ENCODE measurements around the gene ERCC2.
"Not testable (repeated sequence)": the region's sequence is repeated elsewhere in the genome, so short reads cannot be mapped to it uniquely, and the experiment has no call there.

ERCC2 gene

DNA sequence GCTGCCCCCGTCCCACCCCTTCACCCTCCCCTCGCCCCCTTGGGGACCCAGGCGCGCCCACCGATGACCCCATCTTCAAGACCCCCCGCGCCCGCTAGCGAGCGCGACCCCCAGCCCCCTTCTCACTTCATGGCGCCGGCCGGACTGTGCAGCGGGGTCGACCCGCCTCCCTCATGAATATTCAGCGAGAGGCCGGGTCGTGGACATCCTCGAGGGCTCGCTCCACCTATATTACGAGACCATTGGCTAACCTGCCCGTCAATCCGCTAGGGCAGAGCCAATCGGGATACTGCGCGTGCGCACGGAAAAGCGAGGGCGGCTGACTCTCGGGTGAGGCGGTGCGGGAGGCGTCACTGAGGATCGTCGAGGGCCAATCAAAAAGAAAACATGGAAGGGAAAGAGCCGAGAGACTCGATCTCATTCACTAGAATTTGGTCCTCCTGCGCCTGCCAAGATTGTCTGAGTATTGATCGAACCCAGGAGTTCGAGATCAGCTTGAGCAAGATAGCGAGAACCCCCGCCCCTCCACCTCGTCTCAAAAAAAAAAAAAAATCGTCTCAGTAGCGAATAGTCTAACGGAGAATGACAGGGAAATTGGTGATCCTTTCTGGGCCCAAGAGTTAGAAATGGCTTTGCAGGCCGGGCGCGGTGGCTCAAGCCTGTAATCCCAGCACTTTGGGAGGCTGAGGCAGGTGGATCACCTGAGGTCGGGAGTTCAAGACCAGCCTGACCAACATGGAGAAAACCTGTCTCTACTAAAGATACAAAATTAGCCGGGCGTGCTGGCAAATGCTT, at the start of gene ERCC2:
ERCC2 (minus strand) TSS at position 164 of the 795 bp plus-strand sequence; CDS start at position 131, 33 bp downstream.
- peak; percentile 95 to 99 for DNase-seq

DNA sequence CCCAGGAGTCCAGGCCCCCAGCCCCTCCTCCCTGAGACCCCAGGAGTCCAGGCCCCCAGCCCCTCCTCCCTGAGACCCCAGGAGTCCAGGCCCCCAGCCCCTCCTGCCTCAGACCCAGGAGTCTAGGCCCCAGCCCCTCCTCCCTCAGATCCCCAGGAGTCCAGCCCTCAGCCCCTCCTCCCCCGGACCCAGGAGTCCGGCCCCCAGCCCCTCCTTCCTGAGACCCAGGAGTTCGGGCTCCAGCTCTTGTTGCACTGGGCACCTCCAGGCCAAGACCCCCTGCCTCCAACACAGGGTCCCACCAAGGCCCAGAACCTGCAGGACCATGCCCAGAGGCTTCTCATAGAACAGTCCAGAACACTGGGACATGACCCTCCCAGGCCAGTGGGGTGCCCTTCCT, 49.5 kb upstream of the ERCC2 start:
- DNase-seq: no peak

GRCh38 chr19:45419396-45419795, 49.0 kb upstream of the ERCC2 start:
- peak in 1 of 2 donors; percentile 39 for DNase-seq

DNA sequence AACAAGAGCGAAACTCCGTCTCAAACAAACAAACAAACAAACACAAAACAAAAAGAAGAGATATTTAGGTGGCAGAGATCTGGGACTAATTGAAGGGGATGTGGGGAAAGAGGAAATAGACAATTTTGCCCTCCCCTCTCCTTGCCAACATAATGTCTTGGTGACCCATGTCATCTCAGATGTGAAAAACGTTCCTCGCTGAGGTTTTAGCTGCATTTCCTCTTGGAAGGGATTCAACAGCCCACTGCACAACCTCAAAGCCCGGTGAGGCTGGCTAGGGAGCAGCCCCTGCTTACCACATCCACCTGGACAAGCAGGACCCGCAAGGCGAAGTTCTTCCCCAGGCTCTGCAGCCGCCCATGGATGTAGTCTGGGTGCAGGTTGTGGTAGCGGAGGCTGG, 48.4 kb upstream of the ERCC2 start:
- DNase-seq: no peak

- DNase-seq: no peak
Observed at GRCh38 chr19:45417151-45417550, 46.8 kb upstream of the ERCC2 start.

DNA sequence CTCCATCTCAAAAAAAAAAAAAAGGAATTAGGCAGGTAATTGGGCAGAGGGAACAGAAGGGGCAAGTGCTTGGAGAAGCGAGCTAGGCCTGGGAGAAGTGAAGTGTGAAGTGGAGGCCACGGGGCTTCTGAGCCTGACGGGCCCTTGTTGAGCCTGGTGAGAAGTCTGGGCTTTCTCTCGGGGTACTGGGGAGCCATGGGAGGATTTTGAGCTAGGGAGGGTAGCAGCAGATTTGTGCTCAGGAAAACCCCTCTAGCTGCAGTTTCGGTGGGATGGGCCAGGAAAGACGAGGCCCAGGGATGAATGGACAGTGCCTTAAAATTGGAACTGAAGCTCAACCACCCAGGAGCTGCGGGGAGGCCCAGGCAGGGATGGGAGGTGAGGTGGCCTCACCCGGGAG, 44.1 kb upstream of the ERCC2 start:
- DNase-seq: no peak

GRCh38 chr19:45413497-45413896, 43.1 kb upstream of the ERCC2 start:
- DNase-seq: no peak

DNA sequence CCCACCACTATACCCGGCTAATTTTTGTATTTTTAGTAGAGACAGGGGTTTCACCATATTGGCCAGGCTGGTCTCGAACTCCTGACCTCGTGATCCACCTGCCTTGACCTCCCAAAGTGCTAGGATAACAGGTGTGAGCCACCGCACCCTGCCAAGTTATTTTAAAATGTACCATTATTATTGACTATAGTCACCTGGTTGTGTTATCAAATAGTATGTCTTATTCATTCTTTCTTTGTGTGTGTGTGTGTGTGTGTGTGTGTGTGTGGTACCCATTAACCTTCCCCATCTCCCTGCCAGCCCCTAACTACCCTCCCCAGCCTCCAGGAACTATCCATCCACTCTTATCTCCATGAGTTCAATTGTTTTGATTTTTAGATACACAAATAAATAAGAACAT, 40.0 kb upstream of the ERCC2 start:
- DNase-seq: not testable (repeated sequence)

DNA sequence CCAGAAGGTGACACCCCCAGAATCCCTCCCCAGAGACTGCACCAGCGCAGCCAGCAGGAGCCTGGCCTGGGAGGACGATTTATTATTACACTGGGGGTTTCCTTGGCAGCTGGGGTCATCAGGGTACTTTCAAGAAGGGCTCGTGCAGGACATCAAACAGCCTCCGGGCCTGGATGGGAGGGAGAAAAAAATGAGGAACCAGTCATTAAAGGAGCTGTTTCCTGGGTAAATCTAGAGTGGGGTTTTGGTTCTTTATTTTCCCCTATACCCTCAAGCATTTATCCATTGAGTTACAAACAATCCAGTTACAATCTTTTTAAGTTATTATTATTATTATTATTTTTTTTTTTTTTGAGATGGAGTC, 39.2 kb upstream of the ERCC2 start:
- DNase-seq: no peak

DNA sequence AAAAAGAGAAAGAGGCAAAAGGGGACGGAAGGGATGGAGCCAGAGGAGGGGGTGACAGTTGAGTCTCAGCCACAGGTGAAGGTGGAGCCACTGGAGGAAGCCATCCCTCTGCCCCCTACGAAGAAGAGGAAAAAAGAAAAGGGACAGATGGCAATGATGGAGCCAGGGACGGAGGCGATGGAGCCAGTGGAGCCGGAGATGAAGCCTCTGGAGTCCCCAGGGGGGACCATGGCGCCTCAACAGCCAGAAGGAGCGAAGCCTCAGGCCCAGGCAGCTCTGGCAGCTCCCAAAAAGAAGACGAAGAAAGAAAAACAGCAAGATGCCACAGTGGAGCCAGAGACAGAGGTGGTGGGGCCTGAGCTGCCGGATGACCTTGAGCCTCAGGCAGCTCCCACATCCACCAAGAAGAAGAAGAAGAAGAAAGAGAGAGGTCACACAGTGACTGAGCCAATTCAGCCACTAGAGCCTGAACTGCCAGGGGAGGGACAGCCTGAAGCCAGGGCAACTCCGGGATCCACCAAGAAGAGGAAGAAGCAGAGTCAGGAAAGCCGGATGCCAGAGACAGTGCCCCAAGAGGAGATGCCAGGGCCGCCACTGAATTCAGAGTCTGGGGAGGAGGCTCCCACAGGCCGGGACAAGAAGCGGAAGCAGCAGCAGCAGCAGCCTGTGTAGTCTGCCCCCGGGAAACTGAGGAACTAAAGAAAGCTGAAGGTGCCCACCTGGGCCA, 38.6 kb upstream of the ERCC2 start:
- DNase-seq: no peak

DNA sequence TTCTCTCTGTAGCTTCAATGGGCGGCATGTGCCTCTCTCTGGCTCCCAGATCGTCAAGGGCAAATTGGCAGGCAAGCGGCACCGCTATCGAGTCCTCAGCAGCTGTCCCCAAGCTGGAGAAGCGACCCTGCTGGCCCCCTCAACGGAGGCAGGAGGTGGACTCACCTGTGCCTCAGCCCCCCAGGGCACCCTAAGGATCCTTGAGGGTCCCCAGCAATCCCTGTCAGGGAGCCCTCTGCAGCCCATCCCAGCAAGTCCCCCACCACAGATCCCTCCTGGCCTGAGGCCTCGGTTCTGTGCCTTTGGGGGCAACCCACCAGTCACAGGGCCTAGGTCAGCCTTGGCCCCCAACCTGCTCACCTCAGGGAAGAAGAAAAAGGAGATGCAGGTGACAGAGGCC, 37.7 kb upstream of the ERCC2 start:
- no peak for DNase-seq

DNA sequence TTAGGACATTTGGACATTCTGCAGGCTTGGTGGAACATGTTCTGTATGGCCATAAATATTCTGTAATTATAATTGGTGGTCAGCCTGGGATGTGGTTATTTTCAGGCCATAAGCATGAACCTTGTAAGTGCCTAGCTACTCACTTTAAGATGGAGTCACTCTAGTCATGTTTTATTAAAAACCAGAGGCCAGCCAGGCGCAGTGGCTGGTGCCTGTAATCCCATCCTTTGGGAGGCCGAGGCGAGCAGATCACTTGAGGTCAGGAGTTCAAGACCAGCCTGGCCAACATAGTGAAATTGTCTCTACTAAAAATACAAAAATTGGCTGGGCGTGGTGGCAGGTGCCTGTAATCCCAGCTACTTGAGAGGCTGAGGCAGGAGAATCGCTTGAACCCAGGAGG, 37.2 kb upstream of the ERCC2 start:
- not testable (repeated sequence) for DNase-seq

DNA sequence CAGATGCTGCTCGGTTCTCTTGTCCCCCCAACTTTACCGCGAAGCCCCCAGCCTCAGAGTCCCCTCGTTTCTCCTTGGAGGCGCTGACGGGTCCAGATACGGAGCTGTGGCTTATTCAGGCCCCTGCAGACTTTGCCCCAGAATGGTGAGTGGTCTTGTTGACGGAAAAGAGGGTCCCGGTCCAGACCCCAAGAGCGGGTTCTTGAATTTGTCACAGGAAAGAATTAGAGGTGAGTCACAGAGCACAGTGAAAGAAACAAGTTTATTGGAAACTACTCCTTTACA, 36.7 kb upstream of the ERCC2 start:
- no peak for DNase-seq

- DNase-seq: peak; percentile 86 to 93
Observed at GRCh38 chr19:45406226-45407090, 36.1 kb upstream of the ERCC2 start, which contains the start of gene POLR1G. TSS of gene POLR1G (plus strand) at chr19:45406644. CDS start at chr19:45406697, 53 bp downstream.

DNA sequence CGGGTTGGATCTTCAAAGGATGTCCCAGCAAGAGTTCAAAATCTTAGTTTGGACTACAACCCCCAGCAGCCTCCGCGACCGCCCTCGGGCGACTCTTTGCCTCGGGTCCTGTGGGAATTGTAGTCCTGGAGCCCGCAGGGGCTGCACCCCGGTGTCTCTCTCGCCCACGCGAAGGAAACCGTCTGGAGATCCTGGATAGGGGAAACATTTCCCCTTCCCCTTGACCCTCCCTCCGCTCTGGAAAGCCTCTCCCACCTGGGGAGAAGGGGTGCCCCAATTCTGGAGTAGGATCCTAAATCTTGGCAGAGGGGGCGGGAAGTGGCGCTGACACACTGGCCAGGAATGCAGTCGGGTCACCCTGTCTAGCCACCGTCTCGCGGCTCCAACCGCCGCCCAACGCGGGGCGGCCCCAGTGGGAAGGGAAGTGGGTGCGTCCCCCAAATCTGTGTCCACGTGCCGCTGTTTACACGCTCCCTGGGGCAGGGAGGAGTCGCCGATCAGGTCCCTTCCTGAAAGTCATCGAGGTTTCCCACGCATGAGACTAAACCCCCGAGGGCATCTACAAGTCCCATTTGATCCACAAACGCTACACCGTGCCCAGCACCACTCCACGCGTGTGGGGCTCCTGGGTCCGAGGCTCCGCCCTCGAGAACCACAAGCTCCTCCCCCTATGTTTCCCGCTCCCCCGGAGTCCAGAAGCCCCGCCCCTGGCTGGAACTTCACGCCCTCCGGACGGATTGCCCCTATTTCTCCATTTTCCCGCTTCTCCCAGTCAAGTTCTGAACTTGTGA, 35.3 kb upstream of the ERCC2 start:
- peak; percentile 85 to 86 for DNase-seq

DNA sequence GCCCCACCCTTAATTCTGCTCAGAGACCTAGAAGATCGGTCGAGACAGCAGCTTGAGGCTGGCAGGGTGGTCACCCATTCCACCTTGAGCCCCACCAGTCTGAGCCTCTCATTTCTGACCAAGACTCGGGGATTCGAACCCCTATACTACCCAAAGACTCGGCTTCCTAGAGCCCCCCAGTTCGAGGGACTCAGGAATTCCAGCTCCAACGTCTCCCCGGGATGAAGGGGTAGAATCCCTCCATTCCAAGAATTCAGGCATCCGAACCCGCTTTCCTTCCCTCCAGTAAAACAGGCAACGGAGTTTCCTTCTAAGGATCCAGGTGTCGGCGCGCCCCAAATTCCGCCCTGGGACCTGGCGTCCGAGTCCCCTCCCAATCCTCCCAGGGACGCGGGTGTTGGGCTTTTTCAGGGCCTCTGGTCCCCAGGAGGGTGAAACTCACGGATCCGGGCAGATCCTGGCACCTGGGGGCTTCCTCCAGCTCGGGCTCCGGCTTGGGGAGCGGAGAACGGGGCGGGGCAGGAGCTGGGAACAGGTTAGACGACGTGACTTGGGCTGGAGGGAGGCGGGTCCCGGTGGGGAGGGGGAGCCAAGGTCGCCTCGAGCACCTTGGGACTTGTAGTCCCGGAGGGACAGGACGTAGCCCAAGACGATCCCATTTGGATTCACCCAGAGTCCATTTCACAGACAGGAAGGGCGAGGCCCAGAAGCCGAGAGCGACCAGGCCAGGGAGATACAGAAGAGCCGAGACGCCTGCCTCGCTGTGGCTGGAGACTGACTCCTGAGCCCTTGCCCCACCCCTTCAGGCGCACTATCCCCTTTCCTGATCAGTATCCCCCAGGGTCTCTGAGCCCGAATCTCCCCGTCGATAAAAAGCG, 34.4 kb upstream of the ERCC2 start, which contains the start of gene PPP1R13L:
PPP1R13L (minus strand) TSS at position 513 of the 878 bp plus-strand sequence. CDS start 6,751 bp downstream, outside the sequence.
- DNase-seq: no peak

DNA sequence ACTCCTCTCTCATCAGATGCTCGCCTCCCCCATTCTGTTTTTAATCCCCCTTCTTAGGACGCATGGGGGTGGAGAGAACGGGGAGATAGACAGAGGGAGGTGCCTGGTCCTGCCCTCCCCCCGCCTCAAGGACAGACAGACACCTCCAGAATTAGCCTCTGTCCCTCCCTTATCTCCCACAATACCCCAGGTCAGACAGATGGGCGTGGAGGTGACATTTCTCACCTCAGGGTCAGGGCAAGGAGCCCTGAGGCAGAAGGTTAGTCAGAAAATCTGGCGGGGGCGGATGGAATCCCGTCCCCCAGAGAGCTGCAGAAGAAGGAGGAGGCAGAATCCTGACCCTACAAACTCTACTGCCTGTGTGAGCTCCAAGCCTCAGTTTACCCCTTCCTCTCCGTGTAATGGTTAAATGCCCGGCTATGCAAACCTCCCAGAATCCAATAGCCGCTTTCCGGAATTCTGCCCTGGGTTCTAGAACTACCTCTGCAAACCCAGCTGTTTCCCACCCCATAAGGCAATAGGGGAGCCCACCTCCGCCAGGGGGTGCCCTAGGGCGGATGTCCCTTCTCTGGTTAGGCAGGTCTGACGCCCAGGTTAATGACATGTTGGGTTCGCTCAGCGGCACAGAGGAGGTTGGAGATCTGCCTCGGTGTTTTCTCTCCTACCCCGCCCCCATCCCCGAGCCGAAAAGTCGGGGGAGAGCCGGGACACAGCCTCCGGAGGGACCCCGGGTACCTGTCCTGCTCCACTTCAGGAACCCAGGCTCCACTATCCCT, 33.6 kb upstream of the ERCC2 start:
- no peak for DNase-seq

DNA sequence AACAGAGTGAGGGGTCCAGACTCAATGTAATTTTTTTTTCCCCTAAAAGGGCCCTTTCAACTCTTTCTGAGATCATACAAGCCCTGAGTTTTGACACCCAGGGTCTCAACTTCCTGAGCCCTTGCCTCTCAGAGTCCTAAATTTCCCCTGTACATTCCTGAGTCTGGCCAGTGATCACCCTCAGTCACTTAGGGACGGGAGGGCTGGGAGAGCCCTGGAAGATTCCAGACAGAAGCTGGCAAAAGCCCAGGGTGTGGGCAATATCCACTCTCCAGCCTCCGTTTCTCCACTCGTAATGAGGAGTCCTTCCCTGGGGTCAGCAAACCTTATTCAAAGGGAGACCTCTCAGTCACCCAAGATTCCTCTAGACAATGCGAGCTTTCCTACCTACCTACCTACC, 32.9 kb upstream of the ERCC2 start:
- no peak for DNase-seq

GRCh38 chr19:45402298-45403061, 32.1 kb upstream of the ERCC2 start:
- no peak for DNase-seq

DNA sequence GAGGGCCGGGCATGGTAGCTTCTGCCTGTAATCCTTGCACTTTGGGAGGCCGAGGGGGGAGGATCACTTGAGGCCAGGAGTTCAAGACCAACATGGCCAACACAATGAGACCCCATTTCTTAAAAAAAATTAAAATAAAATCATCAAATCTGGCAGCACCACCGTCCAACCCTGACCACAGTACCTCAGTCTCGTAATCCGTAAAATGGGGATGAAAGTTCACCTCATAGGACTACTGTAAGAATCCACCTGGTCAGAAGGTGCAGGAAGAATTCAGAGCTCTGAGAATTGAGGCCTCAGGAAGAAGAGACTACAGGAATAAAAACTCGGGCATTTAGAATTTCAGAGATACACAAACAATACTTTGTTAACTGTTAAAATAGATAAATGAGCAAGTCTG, 31.4 kb upstream of the ERCC2 start:
- no peak for DNase-seq
